Measurements from ENCODE around the gene CISH. TPM values are rescaled to one million over a fixed set of nuclear protein-coding genes. Genes with fewer than 3 reads are reported as not detected.

CISH gene, protein sequence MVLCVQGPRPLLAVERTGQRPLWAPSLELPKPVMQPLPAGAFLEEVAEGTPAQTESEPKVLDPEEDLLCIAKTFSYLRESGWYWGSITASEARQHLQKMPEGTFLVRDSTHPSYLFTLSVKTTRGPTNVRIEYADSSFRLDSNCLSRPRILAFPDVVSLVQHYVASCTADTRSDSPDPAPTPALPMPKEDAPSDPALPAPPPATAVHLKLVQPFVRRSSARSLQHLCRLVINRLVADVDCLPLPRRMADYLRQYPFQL
- total RNA-seq (2021; ENCODE audit: unreplicated experiment) (0.57 TPM), Bru-seq, nascent RNA (percentile 29 among the genes with signal in this experiment), BruChase-seq, experiment 1, labeled RNA remaining after a 2-hour chase (percentile 24 among the genes with signal in this experiment), BruChase-seq, experiment 2, labeled RNA remaining after a 6-hour chase (percentile 35 among the genes with signal in this experiment)
- polyA plus RNA-seq (2012; ENCODE audit: insufficient read length): 0.35 TPM
- long read RNA-seq, partial matches to known transcripts: 0 of 1 reads
- long read RNA-seq, other reads (novel, unspliced or antisense): 1 of 1 reads

DNA sequence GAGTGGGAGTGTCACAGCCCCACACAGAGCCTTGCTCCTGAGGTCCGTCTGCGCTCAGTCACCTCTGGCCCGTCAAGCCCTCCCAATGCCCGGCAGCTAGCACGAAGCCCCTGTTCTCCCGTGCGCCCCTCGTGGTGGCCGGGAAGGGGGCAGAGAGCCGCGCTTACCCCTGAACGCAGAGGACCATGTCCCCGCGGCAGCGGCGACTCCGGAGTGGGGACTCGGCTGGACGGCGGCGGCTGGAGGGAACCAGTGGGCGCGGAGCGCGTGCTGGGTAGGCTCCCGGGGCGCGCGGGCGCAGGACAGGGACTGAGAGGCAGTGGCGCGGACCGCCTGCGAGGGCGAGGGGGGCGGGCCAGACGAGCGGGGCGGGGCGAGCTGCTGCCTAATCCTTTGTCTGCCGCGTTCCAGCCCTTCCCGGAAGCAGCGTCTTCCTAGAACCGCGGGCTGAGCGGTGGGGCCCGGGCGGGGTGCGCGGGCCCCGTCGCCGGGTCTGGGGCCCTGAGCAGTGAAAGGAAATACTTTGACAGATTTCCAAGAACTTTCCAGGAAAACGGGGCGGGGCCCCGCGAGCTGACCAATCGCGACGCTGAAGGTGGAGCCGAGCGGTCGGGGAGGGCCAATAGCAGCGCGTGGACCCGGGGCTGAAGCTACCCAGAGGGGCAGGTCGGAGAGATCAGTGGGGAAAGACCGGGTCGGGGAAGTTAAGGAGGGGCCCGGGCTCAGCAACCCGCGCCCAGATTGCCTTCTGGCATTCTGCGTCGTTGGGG is at the start of gene CISH:
Gene CISH, minus strand, starts transcription at position 311 of the 770 bp plus-strand sequence. Its CDS starts 124 bp downstream, at position 187.
- CTCF ChIA-PET: interaction anchor here (0.7 kb wide), 1 partner anchor 171 kb away, joined by 9 read pairs; no protein-coding TSS in a partner anchor
- in situ Hi-C loops (cut with HindIII; ENCODE audit: low pct_unique_long_range_greater_than_20kb, low sequenced_read_pairs): no loop called here
- TF ChIP-seq TCF7L2 (IDR thresholded peaks at IDR 0.05; ENCODE audit: low read depth, low read length): no peak
- TF ChIP-seq SIN3A (IDR thresholded peaks at IDR 0.05; ENCODE audit: borderline replicate concordance, insufficient read depth, low read depth, low read length): no peak
- TF ChIP-seq, protein P1, sequence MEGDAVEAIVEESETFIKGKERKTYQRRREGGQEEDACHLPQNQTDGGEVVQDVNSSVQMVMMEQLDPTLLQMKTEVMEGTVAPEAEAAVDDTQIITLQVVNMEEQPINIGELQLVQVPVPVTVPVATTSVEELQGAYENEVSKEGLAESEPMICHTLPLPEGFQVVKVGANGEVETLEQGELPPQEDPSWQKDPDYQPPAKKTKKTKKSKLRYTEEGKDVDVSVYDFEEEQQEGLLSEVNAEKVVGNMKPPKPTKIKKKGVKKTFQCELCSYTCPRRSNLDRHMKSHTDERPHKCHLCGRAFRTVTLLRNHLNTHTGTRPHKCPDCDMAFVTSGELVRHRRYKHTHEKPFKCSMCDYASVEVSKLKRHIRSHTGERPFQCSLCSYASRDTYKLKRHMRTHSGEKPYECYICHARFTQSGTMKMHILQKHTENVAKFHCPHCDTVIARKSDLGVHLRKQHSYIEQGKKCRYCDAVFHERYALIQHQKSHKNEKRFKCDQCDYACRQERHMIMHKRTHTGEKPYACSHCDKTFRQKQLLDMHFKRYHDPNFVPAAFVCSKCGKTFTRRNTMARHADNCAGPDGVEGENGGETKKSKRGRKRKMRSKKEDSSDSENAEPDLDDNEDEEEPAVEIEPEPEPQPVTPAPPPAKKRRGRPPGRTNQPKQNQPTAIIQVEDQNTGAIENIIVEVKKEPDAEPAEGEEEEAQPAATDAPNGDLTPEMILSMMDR (IDR thresholded peaks at IDR 0.05): peak; percentile 18; the same call in 1 of the 2 replicates
- no peak for TF ChIP-seq POLR2AphosphoS5 (IDR thresholded peaks at IDR 0.05; ENCODE audit: low read depth, low read length)
- TF ChIP-seq, protein P2, sequence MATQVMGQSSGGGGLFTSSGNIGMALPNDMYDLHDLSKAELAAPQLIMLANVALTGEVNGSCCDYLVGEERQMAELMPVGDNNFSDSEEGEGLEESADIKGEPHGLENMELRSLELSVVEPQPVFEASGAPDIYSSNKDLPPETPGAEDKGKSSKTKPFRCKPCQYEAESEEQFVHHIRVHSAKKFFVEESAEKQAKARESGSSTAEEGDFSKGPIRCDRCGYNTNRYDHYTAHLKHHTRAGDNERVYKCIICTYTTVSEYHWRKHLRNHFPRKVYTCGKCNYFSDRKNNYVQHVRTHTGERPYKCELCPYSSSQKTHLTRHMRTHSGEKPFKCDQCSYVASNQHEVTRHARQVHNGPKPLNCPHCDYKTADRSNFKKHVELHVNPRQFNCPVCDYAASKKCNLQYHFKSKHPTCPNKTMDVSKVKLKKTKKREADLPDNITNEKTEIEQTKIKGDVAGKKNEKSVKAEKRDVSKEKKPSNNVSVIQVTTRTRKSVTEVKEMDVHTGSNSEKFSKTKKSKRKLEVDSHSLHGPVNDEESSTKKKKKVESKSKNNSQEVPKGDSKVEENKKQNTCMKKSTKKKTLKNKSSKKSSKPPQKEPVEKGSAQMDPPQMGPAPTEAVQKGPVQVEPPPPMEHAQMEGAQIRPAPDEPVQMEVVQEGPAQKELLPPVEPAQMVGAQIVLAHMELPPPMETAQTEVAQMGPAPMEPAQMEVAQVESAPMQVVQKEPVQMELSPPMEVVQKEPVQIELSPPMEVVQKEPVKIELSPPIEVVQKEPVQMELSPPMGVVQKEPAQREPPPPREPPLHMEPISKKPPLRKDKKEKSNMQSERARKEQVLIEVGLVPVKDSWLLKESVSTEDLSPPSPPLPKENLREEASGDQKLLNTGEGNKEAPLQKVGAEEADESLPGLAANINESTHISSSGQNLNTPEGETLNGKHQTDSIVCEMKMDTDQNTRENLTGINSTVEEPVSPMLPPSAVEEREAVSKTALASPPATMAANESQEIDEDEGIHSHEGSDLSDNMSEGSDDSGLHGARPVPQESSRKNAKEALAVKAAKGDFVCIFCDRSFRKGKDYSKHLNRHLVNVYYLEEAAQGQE (IDR thresholded peaks at IDR 0.05; ENCODE audit: insufficient read depth in 1 of 2, low read depth in 2 of 2, low read length in 1 of 2): no peak

DNA sequence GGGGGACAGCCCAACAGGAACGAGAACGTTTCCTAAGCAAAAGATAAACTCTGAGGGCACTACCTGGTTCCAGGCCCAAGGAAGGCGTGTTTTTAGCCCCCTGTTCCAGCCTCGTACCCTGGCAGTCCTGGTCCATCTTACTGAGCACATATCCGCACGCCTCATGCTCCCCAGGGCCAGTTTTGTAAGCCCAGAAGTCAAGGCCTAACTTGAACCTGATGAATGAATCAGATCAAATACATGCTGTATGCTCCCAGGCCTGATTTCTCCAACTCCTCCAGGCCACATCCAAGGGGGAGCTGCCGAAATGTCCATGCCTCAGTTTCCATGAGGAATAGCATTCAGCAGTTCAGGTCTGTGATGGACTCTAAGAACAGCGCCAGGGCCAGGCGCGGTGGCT is 48.8 kb upstream of the CISH start:
- intact Hi-C loops (cut with micrococcal nuclease; ENCODE audit: unreplicated experiment): no loop called here
- no peaks in the 10 kb centered on the region for H3K9me3 ChIP-seq (ENCODE audit: control insufficient read depth, insufficient read depth, low read depth, low read length)
- H3K4me1 ChIP-seq (ENCODE audit: control insufficient read depth, insufficient read depth, low read length): no peaks in the 10 kb centered on the region
- POLR2A ChIA-PET: no interaction called here
- no peak for DNase-seq (ENCODE audit: low read depth, low spot score)
- no peaks in the 10 kb centered on the region for H3K27me3 ChIP-seq (ENCODE audit: control insufficient read depth, insufficient read depth, low read length)
- CTCF ChIA-PET: no interaction called here
- no peak overlapping the region for H3K4me3 ChIP-seq (ENCODE audit: low read depth in 2 of 2, low read length in 2 of 2)
- H3K36me3 ChIP-seq (ENCODE audit: control insufficient read depth, insufficient read depth, low read length): no peaks in the 10 kb centered on the region
- no peak for ATAC-seq
- BruUV-seq (replicated peaks): no TSS peak
- in situ Hi-C loops (cut with HindIII; ENCODE audit: low pct_unique_long_range_greater_than_20kb, low sequenced_read_pairs): no loop called here
- no peak overlapping the region for H3K27ac ChIP-seq (ENCODE audit: low read length)
- no peak for TF ChIP-seq SIN3A (IDR thresholded peaks at IDR 0.05; ENCODE audit: borderline replicate concordance, insufficient read depth, low read depth, low read length)
- no peak for TF ChIP-seq TCF7L2 (IDR thresholded peaks at IDR 0.05; ENCODE audit: low read depth, low read length)
- no peak for TF ChIP-seq POLR2AphosphoS5 (IDR thresholded peaks at IDR 0.05; ENCODE audit: low read depth, low read length)
- TF ChIP-seq, protein P2 (IDR thresholded peaks at IDR 0.05; ENCODE audit: insufficient read depth in 1 of 2, low read depth in 2 of 2, low read length in 1 of 2): no peak
- TF ChIP-seq, protein P1 (IDR thresholded peaks at IDR 0.05): no peak

More for the DNA sequence above, at the start of gene CISH:
- ATAC-seq (peak; percentile 87), DNase-seq (ENCODE audit: low read depth, low spot score) (no peak)
- H3K9me3 ChIP-seq (ENCODE audit: control insufficient read depth, insufficient read depth, low read depth, low read length): no peaks in the 10 kb centered on the region
- POLR2A ChIA-PET: no interaction called here
- H3K36me3 ChIP-seq (ENCODE audit: control insufficient read depth, insufficient read depth, low read length): no peaks in the 10 kb centered on the region
- no TSS peak for BruUV-seq (replicated peaks)
- H3K4me1 ChIP-seq (ENCODE audit: control insufficient read depth, insufficient read depth, low read length): no peaks in the 10 kb centered on the region; the same call in 1 of the 2 replicates
- 0 out of 2 replicates have a peak within 1 kb of the TSS, but pooled peaks have one; percentile 29 for H3K27ac ChIP-seq (ENCODE audit: low read length)
- no peaks in the 10 kb centered on the region for H3K27me3 ChIP-seq (ENCODE audit: control insufficient read depth, insufficient read depth, low read length)
- intact Hi-C loops (cut with micrococcal nuclease; ENCODE audit: unreplicated experiment): loop anchor here (5.0 kb wide), 1 partner anchor 174 kb away; no protein-coding TSS in a partner anchor
- peak within 1 kb of the TSS; percentile 48 to 61 for H3K4me3 ChIP-seq (ENCODE audit: low read depth in 2 of 2, low read length in 2 of 2)
